Ramos (cell line): ENCODE data around the gene LIMK2.

Experiments used
- in situ Hi-C: fragments of 300-500 bp; cut with MboI; formaldehyde crosslinking; loops from one replicate; pipeline ENCODE4 v1.14.3; 2022; ENCODE audit warnings: low sequenced_read_pairs; ENCODE audit not compliant: unreplicated experiment

Gene LIMK2

GRCh38 chr22:31269892-31270579 lies 57.9 kb downstream of the LIMK2 start:
- in situ Hi-C loops = no loop called here

- in situ Hi-C loops = no loop called here
These were observed 58.9 kb downstream of the LIMK2 start for GRCh38 chr22:31271026-31271425.

GRCh38 chr22:31271485-31271884 lies 59.4 kb downstream of the LIMK2 start:
- in situ Hi-C loops = no loop called here

- in situ Hi-C loops = no loop called here
These were observed 60.7 kb downstream of the LIMK2 start for GRCh38 chr22:31272522-31273446.

- in situ Hi-C loops = no loop called here
These were observed 61.9 kb downstream of the LIMK2 start for GRCh38 chr22:31274017-31274416.

GRCh38 chr22:31275018-31275417 lies 62.9 kb downstream of the LIMK2 start:
- in situ Hi-C loops = no loop called here

- in situ Hi-C loops = no loop called here
These were observed 63.5 kb downstream of the LIMK2 start for GRCh38 chr22:31275576-31275975.

- in situ Hi-C loops = no loop called here
These were observed 64.5 kb downstream of the LIMK2 start for GRCh38 chr22:31276426-31277167.

- in situ Hi-C loops = no loop called here
These were observed 65.6 kb downstream of the LIMK2 start for GRCh38 chr22:31277741-31278140.

- in situ Hi-C loops = no loop called here
These were observed 66.1 kb downstream of the LIMK2 start for GRCh38 chr22:31278151-31278621.

GRCh38 chr22:31278626-31279326 lies 66.7 kb downstream of the LIMK2 start:
- in situ Hi-C loops = no loop called here

- in situ Hi-C loops = no loop called here
These were observed 67.2 kb downstream of the LIMK2 start for GRCh38 chr22:31279327-31279669.

- in situ Hi-C loops = no loop called here
These were observed 67.9 kb downstream of the LIMK2 start for GRCh38 chr22:31279821-31280505.

- in situ Hi-C loops = no loop called here
These were observed 69.6 kb downstream of the LIMK2 start for GRCh38 chr22:31281733-31282132.

GRCh38 chr22:31282748-31283468 lies 70.8 kb downstream of the LIMK2 start:
- in situ Hi-C loops = no loop called here

GRCh38 chr22:31284281-31285155 lies 72.4 kb downstream of the LIMK2 start:
- in situ Hi-C loops = no loop called here

GRCh38 chr22:31286360-31287255 lies 74.5 kb downstream of the LIMK2 start:
- in situ Hi-C loops = no loop called here
